WI38 (cell line): ENCODE data around the gene NFILZ.
A peak's percentile ranks its signal among the peaks of the same experiment; 100 is the strongest.

Source experiments
- H3K4me3 ChIP-seq: 2 replicates; pipeline ENCODE4 v1.5.1; 2011; ENCODE audit warnings: low read depth, mild to moderate bottlenecking, control low read depth, low read length
- CTCF ChIP-seq: IDR thresholded peaks from 2 replicates; pipeline ENCODE4 v1.5.1; 2012; ENCODE audit warnings: low read depth, mild to moderate bottlenecking, control low read depth, low read length

Gene NFILZ

DNA sequence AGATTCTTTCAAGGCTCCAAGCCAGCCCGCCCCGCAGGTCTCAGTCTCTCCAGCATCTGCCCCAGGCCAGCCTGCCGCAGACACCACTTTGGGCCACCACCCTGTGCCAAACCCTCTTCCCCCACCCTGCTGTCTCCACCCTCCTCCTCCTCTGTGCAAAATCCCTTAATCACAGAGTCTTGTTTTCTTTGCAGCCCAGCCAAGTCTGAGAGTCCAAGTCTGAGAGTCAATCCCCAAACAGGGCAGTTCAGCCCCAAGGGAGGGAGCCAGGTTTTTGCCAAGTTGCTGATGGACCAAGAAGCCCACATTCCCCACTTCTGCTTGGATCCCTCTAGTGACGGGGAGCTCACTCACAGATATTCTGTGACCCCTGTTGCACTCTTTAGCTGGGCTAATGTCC is 23.0 kb upstream of the NFILZ start:
- no peak for TF ChIP-seq CTCF
- no peak overlapping the region for H3K4me3 ChIP-seq

GRCh38 chr19:8608941-8609278 is 21.5 kb upstream of the NFILZ start:
- H3K4me3 ChIP-seq, result peak overlapping the region; percentile 69; the same call in 1 of the 2 replicates
- no peak for TF ChIP-seq CTCF

DNA sequence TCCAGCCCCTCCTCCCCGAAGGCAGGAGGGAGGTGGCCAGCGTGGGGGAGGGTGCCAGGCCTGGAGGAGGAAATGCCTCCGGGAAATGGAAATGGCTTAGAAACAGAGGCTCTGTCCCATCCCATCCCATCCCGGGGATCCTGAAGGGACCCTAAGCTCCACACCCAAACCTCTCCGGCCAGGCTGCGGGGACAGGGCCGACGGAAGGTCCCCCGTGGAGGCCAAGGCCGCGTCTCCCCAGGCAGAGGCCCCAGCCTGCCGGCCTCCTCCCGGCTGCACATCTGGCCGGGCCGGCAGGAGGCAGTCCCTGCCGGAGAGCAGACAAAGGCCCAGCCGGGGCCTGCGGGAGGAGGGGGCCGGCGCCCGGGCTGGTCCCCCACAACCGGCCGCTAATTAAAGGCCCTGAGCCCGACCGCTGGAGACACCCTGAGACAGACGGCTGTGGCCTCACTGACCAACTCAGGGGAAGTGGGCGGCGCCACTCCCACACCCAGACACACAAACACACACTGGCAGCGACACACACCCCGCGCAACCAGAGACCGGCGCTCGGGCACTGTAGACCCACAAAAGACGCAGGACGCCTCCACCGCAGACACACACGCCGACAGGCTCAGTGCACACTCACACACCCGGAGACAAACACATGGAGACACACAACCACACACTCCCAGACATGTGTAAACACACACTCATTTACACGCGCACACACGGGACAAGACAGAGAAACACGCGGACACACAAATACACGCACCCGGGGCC is 21.0 kb upstream of the NFILZ start:
- TF ChIP-seq CTCF, result no peak
- peak overlapping the region; percentile 69 for H3K4me3 ChIP-seq

GRCh38 chr19:8610041-8610935 is 20.1 kb upstream of the NFILZ start, which contains the start of gene ADAMTS10:
Gene ADAMTS10, minus strand, starts transcription at chr19:8610715. Its CDS starts 5,005 bp downstream, at chr19:8605710.
- peak within 1 kb of the TSS; percentile 69 for H3K4me3 ChIP-seq
- TF ChIP-seq CTCF, result no peak

GRCh38 chr19:8610936-8611300 is 19.5 kb upstream of the NFILZ start:
- no peak for TF ChIP-seq CTCF
- no peak overlapping the region for H3K4me3 ChIP-seq

- H3K4me3 ChIP-seq, result no peak overlapping the region
- TF ChIP-seq CTCF, result no peak
Observed at GRCh38 chr19:8611391-8611876, 19.0 kb upstream of the NFILZ start.
